CD14-positive monocyte (primary cell): ENCODE measurements around the gene RFX4. TPM values are rescaled to one million over a fixed set of nuclear protein-coding genes. Genes with fewer than 3 reads are reported as not detected.

Source experiments
- DNase-seq, 3 donors: peaks; one replicate each; pipeline ENCODE4 v3.0.0-alpha.2; 2011 to 2022
- H2AFZ ChIP-seq: 2 replicates; pipeline ENCODE4 v1.6.0; 2012; ENCODE audit warnings: mild to moderate bottlenecking, low read depth, low read length, inconsistent platforms; ENCODE audit not compliant: insufficient read depth, poor library complexity, severe bottlenecking
- H3K27ac ChIP-seq, 2 donors: 1 replicate in 1 of 2; 2 replicates in 1 of 2; pipeline ENCODE4 v1.5.1; 2012 to 2013; ENCODE audit warnings: low read length in 2 of 2, control low read depth in 1 of 2, inconsistent platforms in 1 of 2, low read depth in 1 of 2, mild to moderate bottlenecking in 1 of 2
- H3K27me3 ChIP-seq, 2 donors: one replicate each; pipeline versions ENCODE4 v1.6.0 to v1.6.1; 2011 to 2013; ENCODE audit warnings: low read length in 2 of 2; ENCODE audit not compliant: control insufficient read depth in 2 of 2, insufficient read depth in 2 of 2
- H3K36me3 ChIP-seq, 2 donors: replicated peaks in 1 of 2; 1 replicate in 1 of 2; 2 replicates in 1 of 2; pipeline versions ENCODE4 v1.5.1 to v1.6.1; 2012 to 2013; ENCODE audit warnings: low read length in 2 of 2, control low read depth in 1 of 2, inconsistent platforms in 1 of 2, mild to moderate bottlenecking in 1 of 2; ENCODE audit not compliant: insufficient read depth in 2 of 2, control insufficient read depth in 1 of 2
- H3K4me1 ChIP-seq, 2 donors: 1 replicate in 1 of 2; 2 replicates in 1 of 2; pipeline versions ENCODE4 v1.5.1 to v1.6.1; 2012 to 2013; ENCODE audit warnings: low read length in 2 of 2, control low read depth in 1 of 2, inconsistent platforms in 1 of 2, mild to moderate bottlenecking in 1 of 2, moderate library complexity in 1 of 2; ENCODE audit not compliant: insufficient read depth in 2 of 2, control insufficient read depth in 1 of 2
- H3K4me2 ChIP-seq: replicated peaks from 2 replicates; pipeline ENCODE3; 2012; ENCODE audit warnings: low read length, moderate library complexity, mild to moderate bottlenecking; ENCODE audit not compliant: poor library complexity, severe bottlenecking; ENCODE audit errors: extremely low read depth
- H3K4me3 ChIP-seq, 3 experiments: fragments of 200-600 bp in 1 of 3; sonication (generic) in 1 of 3; replicated peaks in 1 of 3; 1 replicate in 2 of 3; 2 replicates in 1 of 3; pipeline ENCODE4 v1.5.1; 2011 to 2013; ENCODE audit warnings: low read length in 3 of 3, mild to moderate bottlenecking in 3 of 3, control low read depth in 2 of 3, low read depth in 2 of 3, inconsistent platforms in 1 of 3, moderate library complexity in 1 of 3
- H3K79me2 ChIP-seq: 2 replicates; pipeline ENCODE4 v1.6.0; 2012; ENCODE audit warnings: mild to moderate bottlenecking, control low read depth, inconsistent platforms, low read length, moderate library complexity; ENCODE audit not compliant: insufficient read depth
- H3K9ac ChIP-seq: 2 replicates; pipeline ENCODE4 v1.6.0; 2017; ENCODE audit warnings: low read length, mild to moderate bottlenecking; ENCODE audit not compliant: insufficient read depth, poor library complexity, severe bottlenecking
- H3K9me3 ChIP-seq, 2 donors: replicated peaks in 1 of 2; 1 replicate in 1 of 2; 2 replicates in 1 of 2; pipeline versions ENCODE4 v1.5.1 to v1.6.1; 2012 to 2013; ENCODE audit warnings: low read length in 2 of 2, control low read depth in 1 of 2; ENCODE audit not compliant: control insufficient read depth in 1 of 2, insufficient read depth in 1 of 2
- H4K20me1 ChIP-seq: 2 replicates; pipeline ENCODE4 v1.6.0; 2012; ENCODE audit warnings: mild to moderate bottlenecking, low read length, control low read depth, moderate library complexity; ENCODE audit not compliant: insufficient read depth
- H3K27ac Mint-ChIP-seq, 7 donors: one replicate each; pipeline ENCODE4 v1.8.0; 2020; ENCODE audit warnings: mild to moderate bottlenecking in 7 of 7, mixed read lengths in 7 of 7, moderate library complexity in 6 of 7, inconsistent platforms in 2 of 7
- H3K27me3 Mint-ChIP-seq, 3 donors: one replicate each; pipeline ENCODE4 v1.8.0; 2021 to 2022; ENCODE audit warnings: low read depth in 3 of 3, mild to moderate bottlenecking in 3 of 3, mixed read lengths in 3 of 3, moderate library complexity in 3 of 3, inconsistent platforms in 1 of 3
- H3K36me3 Mint-ChIP-seq, 2 donors: one replicate each; pipeline ENCODE4 v1.8.0; 2020; ENCODE audit warnings: mixed read lengths in 2 of 2, inconsistent platforms in 1 of 2, mild to moderate bottlenecking in 1 of 2
- H3K4me1 Mint-ChIP-seq: one replicate; pipeline ENCODE4 v1.8.0; 2020; ENCODE audit warnings: mild to moderate bottlenecking, mixed read lengths
- H3K4me3 Mint-ChIP-seq, 2 donors: one replicate each; pipeline ENCODE4 v1.8.0; 2020; ENCODE audit warnings: mild to moderate bottlenecking in 2 of 2, mixed read lengths in 2 of 2, moderate library complexity in 1 of 2
- H3K9me3 Mint-ChIP-seq, 7 donors: one replicate each; pipeline ENCODE4 v1.8.0; 2020 to 2022; ENCODE audit warnings: mixed read lengths in 7 of 7, mild to moderate bottlenecking in 6 of 7, moderate library complexity in 6 of 7, inconsistent platforms in 2 of 7
- CTCF ChIP-seq: fragments of 200-600 bp; IDR thresholded peaks from one replicate; pipeline ENCODE4 v1.8.0; 2022; ENCODE audit warnings: antibody characterized with exemption, mild to moderate bottlenecking
- WGBS: methylation state at CpG from one replicate; pipeline ENCODE4 v1.1.5; 2013; ENCODE audit warnings: missing lambda C conversion rate; ENCODE audit not compliant: insufficient coverage; 5-methylcytosine and 5-hydroxymethylcytosine counted together
- intact Hi-C, 2 donors: fragments of 100-400 bp; cut with micrococcal nuclease; formaldehyde crosslinking; loops; one replicate each; pipeline versions ENCODE4 v1.15.0 to v1.15.1; 2023
- polyA plus RNA-seq, 3 donors: library from polyadenylated mRNA; depleted of rRNA in 1 of 3; unstranded in 2 of 3; stranded (reverse) in 1 of 3; fragments of 300-500 nt in 2 of 3; fragments of >200 nt in 1 of 3; fragmentation: Illumina TruSeq in 2 of 3; gene quantifications; 1 replicate in 2 of 3; 2 replicates in 1 of 3; pipeline ENCODE4 v1.2.3, GENCODE V29; 2012 to 2021

RFX4 gene
- polyA plus RNA-seq, 3 donors, result not detected

DNA sequence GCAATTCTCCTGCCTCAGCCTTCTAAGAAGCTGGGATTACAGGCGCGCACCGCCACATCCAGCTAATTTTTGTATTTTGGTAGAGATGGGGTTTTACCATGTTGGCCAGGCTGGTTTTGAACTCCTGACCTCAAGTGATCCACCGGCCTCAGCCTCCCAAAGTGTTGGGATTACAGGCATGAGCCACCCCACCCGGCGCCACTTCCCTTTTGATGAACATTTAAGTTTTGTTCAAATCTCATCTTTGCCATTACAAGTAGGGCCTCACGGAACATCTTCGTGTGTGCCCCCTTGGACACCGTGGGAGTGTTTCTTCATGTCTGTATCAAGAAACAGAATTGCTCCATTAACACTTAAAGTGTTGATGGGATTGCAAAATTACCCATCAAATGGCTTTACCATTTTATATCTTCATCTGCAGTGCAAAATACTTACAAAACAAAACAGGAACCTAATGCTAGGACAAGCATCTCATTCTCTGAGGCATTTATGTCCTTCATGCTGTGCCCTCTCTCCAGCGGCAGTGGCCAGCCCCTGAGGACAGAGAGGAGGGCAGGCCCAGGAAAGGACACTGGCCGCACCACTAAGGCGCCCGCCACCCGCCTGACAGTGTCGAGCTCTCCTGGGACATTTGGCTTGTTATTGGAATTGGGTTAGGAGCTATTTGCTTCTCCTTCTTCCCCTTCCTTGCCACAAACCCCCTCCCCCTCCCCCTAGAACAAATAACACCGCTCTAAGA is 61.7 kb downstream of the RFX4 start:
- Mint-ChIP-seq H3K27ac (peak overlapping the region in 1 of 7 donors; percentile 45), H3K27me3 (peaks cover 6 to 10% (median 8%) of the 10 kb centered on the region in 3 donors), H3K9me3 (peaks cover 0 to 2% (median 0%) of the 10 kb centered on the region in 7 donors), H3K4me3 (no peak overlapping the region), H3K36me3 (no peaks in the 10 kb centered on the region), H3K4me1 (no peaks in the 10 kb centered on the region)
- Histone ChIP-seq H3K4me3 (no peak overlapping the region), H3K9me3 (no peaks in the 10 kb centered on the region), H4K20me1 (no peaks in the 10 kb centered on the region), H3K9ac (no peak overlapping the region), H2AFZ (no peak overlapping the region), H3K4me1 (no peaks in the 10 kb centered on the region), H3K27me3 (peaks cover 0 to 5% of the 10 kb centered on the region in 2 donors), H3K4me2 (no peak overlapping the region), H3K79me2 (no peaks in the 10 kb centered on the region), H3K36me3 (no peaks in the 10 kb centered on the region), H3K27ac (no peak overlapping the region)
- TF ChIP-seq CTCF, result no peak
- intact Hi-C loops, result no loop called here
- WGBS, result 90% methylated on average over 5 of the region's 16 CpGs
- DNase-seq, result no peak

- no peak for DNase-seq
- no peaks in the 10 kb centered on the region for H3K4me1 Mint-ChIP-seq
- Histone ChIP-seq H3K4me1 (no peaks in the 10 kb centered on the region), H3K4me2 (no peak overlapping the region), H4K20me1 (no peaks in the 10 kb centered on the region), H2AFZ (no peak overlapping the region), H3K36me3 (no peaks in the 10 kb centered on the region), H3K9me3 (no peaks in the 10 kb centered on the region), H3K4me3 (no peak overlapping the region), H3K27ac (no peak overlapping the region), H3K27me3 (peaks cover 0 to 4% of the 10 kb centered on the region in 2 donors), H3K79me2 (no peaks in the 10 kb centered on the region), H3K9ac (no peak overlapping the region)
- intact Hi-C loops, result no loop called here
- 95% methylated on average over 9 of the region's 16 CpGs for WGBS
- no peaks in the 10 kb centered on the region for H3K36me3 Mint-ChIP-seq
- peaks cover 3 to 13% (median 8%) of the 10 kb centered on the region in 3 donors for H3K27me3 Mint-ChIP-seq
- no peak for TF ChIP-seq CTCF
- peaks cover 0 to 2% (median 0%) of the 10 kb centered on the region in 7 donors for H3K9me3 Mint-ChIP-seq
- no peak overlapping the region for H3K4me3 Mint-ChIP-seq
- no peak overlapping the region for H3K27ac Mint-ChIP-seq
These were observed 62.2 kb downstream of the RFX4 start for GRCh38 chr12:106645074-106645421.
